Endothelial cell (in vitro differentiated cells): ENCODE results near the gene TMEFF1. TPM values are rescaled to one million over a fixed set of nuclear protein-coding genes. Genes with fewer than 3 reads are reported as not detected.
A peak's percentile ranks its signal among the peaks of the same experiment; 100 is the strongest.

Experiments
- DNase-seq: peaks from one replicate; pipeline ENCODE4 v3.0.0; 2021; ENCODE audit warnings: low spot score
- H3K27ac Mint-ChIP-seq: one replicate; pipeline ENCODE4 v1.8.0; 2021; ENCODE audit warnings: mixed read lengths, inconsistent platforms; ENCODE audit not compliant: unreplicated experiment
- H3K27me3 Mint-ChIP-seq: one replicate; pipeline ENCODE4 v1.8.0; 2021; ENCODE audit warnings: mild to moderate bottlenecking, moderate library complexity, mixed read lengths, inconsistent platforms; ENCODE audit not compliant: unreplicated experiment
- H3K36me3 Mint-ChIP-seq: one replicate; pipeline ENCODE4 v1.8.0; 2021; ENCODE audit warnings: mild to moderate bottlenecking, low read depth, mixed read lengths, inconsistent platforms; ENCODE audit not compliant: unreplicated experiment
- H3K4me1 Mint-ChIP-seq: one replicate; pipeline ENCODE4 v1.8.0; 2021; ENCODE audit warnings: mild to moderate bottlenecking, mixed read lengths, inconsistent platforms; ENCODE audit not compliant: unreplicated experiment
- H3K4me3 Mint-ChIP-seq: one replicate; pipeline ENCODE4 v1.8.0; 2021; ENCODE audit warnings: mild to moderate bottlenecking, mixed read lengths, inconsistent platforms; ENCODE audit not compliant: unreplicated experiment
- H3K9me3 Mint-ChIP-seq: one replicate; pipeline ENCODE4 v1.8.0; 2021; ENCODE audit warnings: mixed read lengths, inconsistent platforms; ENCODE audit not compliant: unreplicated experiment
- CTCF ChIP-seq: fragments of 200-600 bp; sonication (generic); IDR thresholded peaks from one replicate; pipeline ENCODE4 v1.5.0; 2021; ENCODE audit warnings: antibody characterized with exemption; ENCODE audit not compliant: unreplicated experiment
- total RNA-seq: library from RNA; stranded (reverse); fragmentation: NEBNext Ultra II Directional; extraction: Animal tissue kit (Norgen Biotek cat#: 25700); gene quantifications from one replicate; pipeline ENCODE4 v1.2.1, GENCODE V29; 2021; ENCODE audit not compliant: unreplicated experiment

Gene TMEFF1
- total RNA-seq, 1 donor from 2014 or later, result 45.8 TPM

GRCh38 chr9:100441911-100442361 lies 31.0 kb upstream of the TMEFF1 start:
- H3K9me3 Mint-ChIP-seq, result no peaks in the 10 kb centered on the region
- H3K36me3 Mint-ChIP-seq, result peaks cover 6% of the 10 kb centered on the region
- H3K4me1 Mint-ChIP-seq, result peaks cover 20% of the 10 kb centered on the region
- no peak for DNase-seq
- H3K27me3 Mint-ChIP-seq, result no peaks in the 10 kb centered on the region
- no peak overlapping the region for H3K4me3 Mint-ChIP-seq
- H3K27ac Mint-ChIP-seq, result peak overlapping the region; percentile 19
- no peak for TF ChIP-seq CTCF

GRCh38 chr9:100443781-100444768 lies 28.9 kb upstream of the TMEFF1 start:
- no peak for TF ChIP-seq CTCF
- Mint-ChIP-seq H3K36me3 (peaks cover 6% of the 10 kb centered on the region), H3K4me3 (peak overlapping the region; percentile 72), H3K9me3 (no peaks in the 10 kb centered on the region), H3K4me1 (peaks cover 26% of the 10 kb centered on the region), H3K27ac (no peak overlapping the region), H3K27me3 (no peaks in the 10 kb centered on the region)
- DNase-seq, result no peak

- no peak for DNase-seq
- Mint-ChIP-seq H3K36me3 (peaks cover 6% of the 10 kb centered on the region), H3K27ac (no peak overlapping the region), H3K9me3 (no peaks in the 10 kb centered on the region), H3K27me3 (no peaks in the 10 kb centered on the region), H3K4me1 (peaks cover 26% of the 10 kb centered on the region), H3K4me3 (no peak overlapping the region)
- TF ChIP-seq CTCF, result no peak
These were observed 27.6 kb upstream of the TMEFF1 start for GRCh38 chr9:100445161-100445902.

GRCh38 chr9:100445903-100446549 lies 26.9 kb upstream of the TMEFF1 start:
- DNase-seq, result no peak
- Mint-ChIP-seq H3K27ac (no peak overlapping the region), H3K9me3 (no peaks in the 10 kb centered on the region), H3K4me1 (peaks cover 26% of the 10 kb centered on the region), H3K27me3 (no peaks in the 10 kb centered on the region), H3K36me3 (peaks cover 13% of the 10 kb centered on the region), H3K4me3 (no peak overlapping the region)
- TF ChIP-seq CTCF, result no peak
